Measurements from ENCODE around the gene TBC1D21. TPM values are rescaled to one million over a fixed set of nuclear protein-coding genes. Genes with fewer than 3 reads are reported as not detected.

Gene TBC1D21
- total RNA-seq, 4 donors from 2014 or later, result not detected

DNA sequence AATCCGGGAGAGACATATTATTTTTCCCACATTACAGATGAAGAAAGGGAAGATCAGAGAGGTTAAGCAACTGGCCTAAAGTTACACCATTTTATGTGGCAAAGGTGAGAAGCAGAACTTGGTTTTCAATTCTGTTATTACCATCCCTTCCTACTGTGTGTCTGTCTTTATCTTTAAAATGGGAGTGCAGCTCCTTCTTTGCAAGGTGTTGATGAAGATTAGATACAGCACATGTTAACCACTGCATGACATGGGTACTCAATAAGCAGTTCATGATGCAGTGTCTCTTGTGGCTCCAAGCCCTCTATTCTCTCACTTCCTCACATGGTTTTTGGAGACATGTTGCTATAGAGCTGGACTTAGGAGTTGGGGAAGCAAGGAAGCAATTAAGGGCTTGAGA is 23.1 kb upstream of the TBC1D21 start:
- intact Hi-C loops (cut with DNase I), result no loop called here
- Histone ChIP-seq H3K9me3 (no peaks in the 10 kb centered on the region), H3K27me3 (no peaks in the 10 kb centered on the region), H3K36me3 (no peaks in the 10 kb centered on the region), H3K4me3 (replicated peaks in 1 of 3) (no peak overlapping the region), H3K27ac (no peak overlapping the region), H3K4me1 (no peaks in the 10 kb centered on the region)
- no peak for DNase-seq
- no peak for TF ChIP-seq POLR2A (IDR thresholded peaks at IDR 0.05)
- TF ChIP-seq, protein P1, sequence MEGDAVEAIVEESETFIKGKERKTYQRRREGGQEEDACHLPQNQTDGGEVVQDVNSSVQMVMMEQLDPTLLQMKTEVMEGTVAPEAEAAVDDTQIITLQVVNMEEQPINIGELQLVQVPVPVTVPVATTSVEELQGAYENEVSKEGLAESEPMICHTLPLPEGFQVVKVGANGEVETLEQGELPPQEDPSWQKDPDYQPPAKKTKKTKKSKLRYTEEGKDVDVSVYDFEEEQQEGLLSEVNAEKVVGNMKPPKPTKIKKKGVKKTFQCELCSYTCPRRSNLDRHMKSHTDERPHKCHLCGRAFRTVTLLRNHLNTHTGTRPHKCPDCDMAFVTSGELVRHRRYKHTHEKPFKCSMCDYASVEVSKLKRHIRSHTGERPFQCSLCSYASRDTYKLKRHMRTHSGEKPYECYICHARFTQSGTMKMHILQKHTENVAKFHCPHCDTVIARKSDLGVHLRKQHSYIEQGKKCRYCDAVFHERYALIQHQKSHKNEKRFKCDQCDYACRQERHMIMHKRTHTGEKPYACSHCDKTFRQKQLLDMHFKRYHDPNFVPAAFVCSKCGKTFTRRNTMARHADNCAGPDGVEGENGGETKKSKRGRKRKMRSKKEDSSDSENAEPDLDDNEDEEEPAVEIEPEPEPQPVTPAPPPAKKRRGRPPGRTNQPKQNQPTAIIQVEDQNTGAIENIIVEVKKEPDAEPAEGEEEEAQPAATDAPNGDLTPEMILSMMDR (IDR thresholded peaks at IDR 0.05), result no peak
- WGBS, 2 donors, result 71 to 73% methylated on average over 1 of the region's 1 CpG

DNA sequence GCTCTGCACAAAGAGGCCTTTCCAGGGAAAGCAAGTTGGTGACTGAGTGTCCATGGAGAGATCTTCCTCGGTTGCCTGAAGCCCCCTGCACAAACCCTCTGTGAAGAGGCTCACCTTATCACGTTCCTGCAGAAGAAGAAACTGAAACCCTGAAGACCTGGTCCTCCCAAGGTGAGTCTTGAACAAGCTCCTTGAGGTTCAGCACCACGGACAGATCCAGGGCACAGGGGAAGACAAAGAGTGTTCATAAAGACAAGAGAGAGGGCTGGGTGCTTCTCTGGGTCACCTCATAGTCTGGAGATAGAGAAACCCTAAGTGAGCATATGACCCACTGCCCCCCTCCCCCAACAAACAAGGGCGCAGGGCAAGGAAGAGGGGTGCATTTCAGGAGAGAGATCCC is 21.7 kb upstream of the TBC1D21 start:
- TF ChIP-seq POLR2A (IDR thresholded peaks at IDR 0.05), result no peak
- TF ChIP-seq, protein P1 (IDR thresholded peaks at IDR 0.05), result no peak
- H3K9me3 ChIP-seq, result no peaks in the 10 kb centered on the region
- no peaks in the 10 kb centered on the region for H3K4me1 ChIP-seq
- no peaks in the 10 kb centered on the region for H3K27me3 ChIP-seq
- DNase-seq, result peak; percentile 18 to 61
- 1 to 11% methylated on average over 4 of the region's 4 CpGs for WGBS, 2 donors
- no peak overlapping the region for H3K27ac ChIP-seq
- H3K36me3 ChIP-seq, result no peaks in the 10 kb centered on the region
- intact Hi-C loops (cut with DNase I), result no loop called here
- H3K4me3 ChIP-seq (replicated peaks in 1 of 3), result no peak overlapping the region

DNA sequence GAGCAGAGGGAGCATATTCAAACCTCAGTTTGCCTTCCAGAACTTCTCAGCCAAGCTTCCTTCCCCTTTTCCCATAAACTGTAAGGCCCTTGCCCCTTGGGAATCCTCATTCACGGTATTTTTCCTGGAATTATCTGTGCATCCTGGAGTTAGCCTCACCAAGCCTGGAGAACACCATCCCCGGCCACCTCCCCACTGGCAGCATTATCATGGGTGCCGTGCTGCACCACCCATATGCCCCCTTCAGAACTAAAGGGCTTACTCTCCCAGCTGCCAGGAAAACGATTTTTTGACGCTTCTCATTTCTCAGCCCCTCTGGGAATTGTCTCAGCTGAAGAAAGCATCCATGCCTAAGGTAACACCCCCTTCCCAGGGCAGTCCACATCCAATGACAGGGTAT is 20.9 kb upstream of the TBC1D21 start:
- H3K36me3 ChIP-seq, result no peaks in the 10 kb centered on the region
- no peak overlapping the region for H3K27ac ChIP-seq
- 72 to 83% methylated on average over 5 of the region's 5 CpGs for WGBS, 2 donors
- no peak for TF ChIP-seq POLR2A (IDR thresholded peaks at IDR 0.05)
- TF ChIP-seq, protein P1 (IDR thresholded peaks at IDR 0.05), result no peak
- H3K4me1 ChIP-seq, result no peaks in the 10 kb centered on the region
- no peaks in the 10 kb centered on the region for H3K27me3 ChIP-seq
- no peak overlapping the region for H3K4me3 ChIP-seq (replicated peaks in 1 of 3)
- H3K9me3 ChIP-seq, result no peaks in the 10 kb centered on the region
- intact Hi-C loops (cut with DNase I), result no loop called here
- no peak for DNase-seq

DNA sequence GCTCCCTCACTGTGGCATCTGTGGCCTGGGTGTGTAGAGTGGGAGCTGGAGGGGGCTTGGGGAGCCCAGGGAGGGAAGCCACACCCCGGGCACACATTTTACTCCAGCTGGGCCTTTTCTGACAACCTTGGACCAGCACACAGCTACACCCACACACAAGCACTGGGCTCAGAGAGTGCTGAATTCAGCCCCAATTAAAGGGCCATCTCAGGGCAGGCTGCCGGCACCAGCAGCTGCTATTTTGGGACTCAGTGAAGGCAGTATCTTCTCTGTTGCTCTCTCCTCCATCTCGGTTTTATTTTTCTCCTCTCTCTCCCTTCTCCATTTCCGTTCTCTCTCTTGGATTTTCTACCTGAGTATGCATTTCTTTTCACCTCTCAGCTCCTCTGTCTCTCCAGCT is 19.1 kb upstream of the TBC1D21 start:
- Histone ChIP-seq H3K9me3 (no peaks in the 10 kb centered on the region), H3K27ac (no peak overlapping the region), H3K36me3 (no peaks in the 10 kb centered on the region), H3K27me3 (no peaks in the 10 kb centered on the region), H3K4me3 (replicated peaks in 1 of 3) (no peak overlapping the region), H3K4me1 (no peaks in the 10 kb centered on the region)
- DNase-seq, result no peak
- intact Hi-C loops (cut with DNase I), result no loop called here
- WGBS, 2 donors, result 60 to 75% methylated on average over 4 of the region's 4 CpGs
- TF ChIP-seq POLR2A (IDR thresholded peaks at IDR 0.05), result no peak
- TF ChIP-seq, protein P1 (IDR thresholded peaks at IDR 0.05), result no peak

DNA sequence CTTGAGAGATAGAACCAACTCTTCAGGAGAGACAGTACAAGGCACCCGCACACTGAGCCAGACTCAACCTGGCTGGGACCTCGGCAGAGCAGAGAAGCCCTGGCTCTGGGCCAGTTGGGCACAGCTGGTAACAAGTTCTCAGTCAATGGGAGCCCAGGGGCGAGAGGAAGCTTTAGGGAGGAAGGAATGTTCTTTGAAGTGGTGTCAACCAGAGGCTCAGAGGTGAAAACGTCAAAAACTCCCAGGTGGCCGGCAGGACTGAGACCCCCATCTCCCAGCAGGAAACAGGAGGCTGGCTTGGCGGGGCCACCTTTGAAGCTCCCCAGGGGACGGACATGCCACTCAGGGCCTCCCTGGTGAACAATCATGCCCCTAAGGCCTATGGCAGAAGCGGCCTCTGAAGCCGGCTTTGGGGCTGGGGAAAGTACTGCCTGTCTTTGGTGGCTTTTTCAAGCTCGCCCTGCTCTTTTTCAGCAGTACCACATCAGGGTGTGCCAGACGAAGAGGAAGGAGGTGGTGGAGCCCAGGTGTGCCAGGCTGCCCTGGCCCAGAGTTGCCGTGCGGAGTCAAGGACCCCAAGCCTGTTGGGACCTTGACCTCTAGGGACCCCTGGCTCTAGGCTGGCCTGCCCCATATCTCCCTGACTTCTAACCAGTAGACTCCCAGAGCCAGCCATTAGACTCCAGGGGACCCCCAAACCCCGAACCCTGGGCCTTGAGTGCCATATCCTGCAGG is 16.7 kb upstream of the TBC1D21 start:
- DNase-seq, result peak; percentile 9 to 17
- no peaks in the 10 kb centered on the region for H3K9me3 ChIP-seq
- no peaks in the 10 kb centered on the region for H3K36me3 ChIP-seq
- H3K4me1 ChIP-seq, result no peaks in the 10 kb centered on the region
- H3K27ac ChIP-seq, result no peak overlapping the region
- WGBS, 2 donors, result 50 to 57% methylated on average over 12 to 14 of the region's 14 CpGs
- intact Hi-C loops (cut with DNase I), result no loop called here
- H3K4me3 ChIP-seq (replicated peaks in 1 of 3), result no peak overlapping the region
- TF ChIP-seq, protein P1 (IDR thresholded peaks at IDR 0.05), result no peak
- TF ChIP-seq POLR2A (IDR thresholded peaks at IDR 0.05), result no peak
- H3K27me3 ChIP-seq, result no peaks in the 10 kb centered on the region
